Measurements from ENCODE around the gene RRAGD. TPM values are rescaled to one million over a fixed set of nuclear protein-coding genes. Genes with fewer than 3 reads are reported as not detected.
A peak's percentile ranks its signal among the peaks of the same experiment; 100 is the strongest.

The RRAGD gene
- total and polyA plus RNA-seq, 7 donors, result 34.8 to 163 (median 123) TPM

- H3K27ac ChIP-seq, result no peak overlapping the region
- intact Hi-C loops (cut with DNase I), result no loop called here
Observed at GRCh38 chr6:89364586-89364985, 47.5 kb downstream of the RRAGD start.

GRCh38 chr6:89361171-89361570 lies 50.9 kb downstream of the RRAGD start:
- Histone ChIP-seq H3K36me3 (ENCODE audit: insufficient read depth in 1 of 2, low read depth in 1 of 2) (peaks cover 0 to 8% of the 10 kb centered on the region in 2 donors), H3K4me3 (no peak overlapping the region), H3K4me1 (no peaks in the 10 kb centered on the region), H3K9me3 (no peaks in the 10 kb centered on the region), H3K27me3 (ENCODE audit: insufficient read depth in 3 of 3, low read length in 2 of 3) (no peaks in the 10 kb centered on the region), H3K27ac (no peak overlapping the region)
- 75 to 88% (median 79%) methylated on average over 2 of the region's 2 CpGs for WGBS, 3 donors
- TF ChIP-seq CTCF (IDR thresholded peaks at IDR 0.05), result no peak
- ATAC-seq (no peak), DNase-seq (no peak)
- intact Hi-C loops (cut with DNase I), result no loop called here

More at GRCh38 chr6:89364586-89364985, 47.5 kb downstream of the RRAGD start:
- Histone ChIP-seq H3K9me3 (no peaks in the 10 kb centered on the region), H3K36me3 (ENCODE audit: insufficient read depth in 1 of 2, low read depth in 1 of 2) (peaks cover 0 to 22% of the 10 kb centered on the region in 2 donors), H3K4me3 (no peak overlapping the region), H3K4me1 (peaks cover 10% of the 10 kb centered on the region), H3K27me3 (ENCODE audit: insufficient read depth in 3 of 3, low read length in 2 of 3) (no peaks in the 10 kb centered on the region)
- no peak for DNase-seq
- ATAC-seq, result no peak
- no peak for TF ChIP-seq CTCF (IDR thresholded peaks at IDR 0.05)

GRCh38 chr6:89360415-89360999 lies 51.6 kb downstream of the RRAGD start:
- Histone ChIP-seq H3K36me3 (ENCODE audit: insufficient read depth in 1 of 2, low read depth in 1 of 2) (peaks cover 0 to 8% of the 10 kb centered on the region in 2 donors), H3K9me3 (no peaks in the 10 kb centered on the region), H3K4me3 (no peak overlapping the region), H3K27ac (no peak overlapping the region), H3K4me1 (no peaks in the 10 kb centered on the region), H3K27me3 (ENCODE audit: insufficient read depth in 3 of 3, low read length in 2 of 3) (no peaks in the 10 kb centered on the region)
- TF ChIP-seq CTCF (IDR thresholded peaks at IDR 0.05), result no peak
- no peak for ATAC-seq
- no peak for DNase-seq
- WGBS, 3 donors, result 79 to 95% (median 90%) methylated on average over 2 of the region's 2 CpGs
- intact Hi-C loops (cut with DNase I), result no loop called here

- no peaks in the 10 kb centered on the region for H3K27me3 ChIP-seq (ENCODE audit: insufficient read depth in 3 of 3, low read length in 2 of 3)
- peaks cover 0 to 5% of the 10 kb centered on the region in 2 donors for H3K36me3 ChIP-seq (ENCODE audit: insufficient read depth in 1 of 2, low read depth in 1 of 2)
- WGBS, 3 donors, result 0 to 19% (median 9%) methylated on average over 1 of the region's 1 CpG
- H3K9me3 ChIP-seq, result no peaks in the 10 kb centered on the region
- ATAC-seq (peak in 1 of 4 donors; percentile 35), DNase-seq (no peak)
- no peak overlapping the region for H3K27ac ChIP-seq
- no peak overlapping the region for H3K4me3 ChIP-seq
- intact Hi-C loops (cut with DNase I), result loop anchor here (10.0 kb wide), 2 partner anchors 235 to 375 kb away; no protein-coding TSS in a partner anchor
- no peaks in the 10 kb centered on the region for H3K4me1 ChIP-seq
- TF ChIP-seq CTCF (IDR thresholded peaks at IDR 0.05), result no peak
Observed at GRCh38 chr6:89359561-89359960, 52.5 kb downstream of the RRAGD start.

GRCh38 chr6:89357390-89357789 lies 54.7 kb downstream of the RRAGD start:
- peak overlapping the region; percentile 21 for H3K4me3 ChIP-seq

More at GRCh38 chr6:89357390-89357789, 54.7 kb downstream of the RRAGD start:
- intact Hi-C loops (cut with DNase I), result loop anchor here (10.0 kb wide), 2 partner anchors 233 to 373 kb away; no protein-coding TSS in a partner anchor
- whole genome bisulfite sequencing, 3 donors, result 18 to 33% (median 31%) methylated on average over 3 of the region's 3 CpGs
- Histone ChIP-seq H3K36me3 (ENCODE audit: insufficient read depth in 1 of 2, low read depth in 1 of 2) (no peaks in the 10 kb centered on the region), H3K9me3 (no peaks in the 10 kb centered on the region), H3K27ac (no peak overlapping the region), H3K4me1 (no peaks in the 10 kb centered on the region), H3K27me3 (ENCODE audit: insufficient read depth in 3 of 3, low read length in 2 of 3) (no peaks in the 10 kb centered on the region)
- ATAC-seq (no peak), DNase-seq (no peak)
- no peak for TF ChIP-seq CTCF (IDR thresholded peaks at IDR 0.05)
